MCF 10A (cell line): ENCODE results near the gene NFU1. TPM values are rescaled to one million over a fixed set of nuclear protein-coding genes. Genes with fewer than 3 reads are reported as not detected.

Source experiments
- Bru-seq: library from RNA; stranded (reverse); fragments of 400-500 nt; gene quantifications from one replicate; lab custom pipeline; 2021; lab: Mats Ljungman, UMichigan
- BruChase-seq, 2 experiments: library from RNA; stranded (reverse); fragments of 400-500 nt; gene quantifications; one replicate each; lab custom pipeline; 2021; lab: Mats Ljungman, UMichigan
- BruUV-seq: library from RNA; stranded (reverse); fragments of 400-500 nt; replicated peaks from 2 replicates; lab custom pipeline; 2021; lab: Mats Ljungman, UMichigan
- CTCF ChIA-PET: fragments of 300-600 bp; sonication (Branson Sonifier 250); formaldehyde crosslinking; extraction: SDS; loops from one replicate; lab custom pipeline; 2021; ENCODE audit warnings: antibody characterized with exemption, inconsistent platforms; lab: Yijun Ruan, JAX
- POLR2A ChIA-PET: fragments of 300-600, 350-650 bp; sonication (Branson Sonifier 250); formaldehyde crosslinking; extraction: SDS; loops from one replicate; lab custom pipeline; 2020; ENCODE audit warnings: antibody characterized with exemption, inconsistent platforms; lab: Yijun Ruan, JAX
- DNase-seq: peaks from one replicate; pipeline ENCODE4 v3.0.0-alpha.2; 2018; ENCODE audit not compliant: unreplicated experiment
- H3K27ac Mint-ChIP-seq: one replicate; pipeline ENCODE4 v1.8.0; 2022; ENCODE audit warnings: mild to moderate bottlenecking, low read depth, mixed read lengths; ENCODE audit not compliant: unreplicated experiment
- H3K27me3 Mint-ChIP-seq: one replicate; pipeline ENCODE4 v1.8.0; 2022; ENCODE audit warnings: mixed read lengths; ENCODE audit not compliant: insufficient read depth, unreplicated experiment
- H3K36me3 Mint-ChIP-seq: one replicate; pipeline ENCODE4 v1.8.0; 2022; ENCODE audit warnings: mild to moderate bottlenecking, moderate library complexity, mixed read lengths; ENCODE audit not compliant: insufficient read depth, unreplicated experiment
- H3K4me1 Mint-ChIP-seq: one replicate; pipeline ENCODE4 v1.8.0; 2022; ENCODE audit warnings: mixed read lengths; ENCODE audit not compliant: insufficient read depth, unreplicated experiment
- H3K4me3 Mint-ChIP-seq: one replicate; pipeline ENCODE4 v1.8.0; 2022; ENCODE audit warnings: mild to moderate bottlenecking, moderate library complexity, mixed read lengths; ENCODE audit not compliant: unreplicated experiment
- H3K9me3 Mint-ChIP-seq: one replicate; pipeline ENCODE4 v1.8.0; 2022; ENCODE audit warnings: mixed read lengths; ENCODE audit not compliant: unreplicated experiment
- intact Hi-C: fragments of 100-400 bp; cut with micrococcal nuclease; formaldehyde crosslinking; loops from 2 replicates; pipeline ENCODE4 v1.14.1; 2022
- long read RNA-seq: library from polyadenylated mRNA; stranded (forward); transcript quantifications from one replicate; pipeline ENCODE4 v2.0.0, GENCODE V29; 2022
- total RNA-seq: library from RNA; stranded (reverse); gene quantifications from 2 replicates; pipeline ENCODE4 v1.2.3, GENCODE V29; 2022
- TF ChIP-seq, protein P1 (sequence below): fragments of 200-600 bp; IDR thresholded peaks from one replicate; pipeline ENCODE4 v1.8.0; 2022; ENCODE audit warnings: antibody characterized with exemption, mild to moderate bottlenecking; ENCODE audit not compliant: unreplicated experiment

Gene NFU1
- total RNA-seq (29.5 and 32.3 TPM in 2 replicates), Bru-seq, nascent RNA (percentile 55 among the genes with signal in this experiment), BruChase-seq, experiment 1, labeled RNA remaining after a 6-hour chase (percentile 66 among the genes with signal in this experiment), BruChase-seq, experiment 2, labeled RNA remaining after a 2-hour chase (percentile 56 among the genes with signal in this experiment)
- long read RNA-seq, transcript NFU1-203 (8 exons, 1,467 nt) = major isoform, 32 of 36 reads
- long read RNA-seq, partial matches to known transcripts = 0 of 36 reads
- long read RNA-seq, other reads (novel, unspliced or antisense) = 4 of 36 reads

DNA sequence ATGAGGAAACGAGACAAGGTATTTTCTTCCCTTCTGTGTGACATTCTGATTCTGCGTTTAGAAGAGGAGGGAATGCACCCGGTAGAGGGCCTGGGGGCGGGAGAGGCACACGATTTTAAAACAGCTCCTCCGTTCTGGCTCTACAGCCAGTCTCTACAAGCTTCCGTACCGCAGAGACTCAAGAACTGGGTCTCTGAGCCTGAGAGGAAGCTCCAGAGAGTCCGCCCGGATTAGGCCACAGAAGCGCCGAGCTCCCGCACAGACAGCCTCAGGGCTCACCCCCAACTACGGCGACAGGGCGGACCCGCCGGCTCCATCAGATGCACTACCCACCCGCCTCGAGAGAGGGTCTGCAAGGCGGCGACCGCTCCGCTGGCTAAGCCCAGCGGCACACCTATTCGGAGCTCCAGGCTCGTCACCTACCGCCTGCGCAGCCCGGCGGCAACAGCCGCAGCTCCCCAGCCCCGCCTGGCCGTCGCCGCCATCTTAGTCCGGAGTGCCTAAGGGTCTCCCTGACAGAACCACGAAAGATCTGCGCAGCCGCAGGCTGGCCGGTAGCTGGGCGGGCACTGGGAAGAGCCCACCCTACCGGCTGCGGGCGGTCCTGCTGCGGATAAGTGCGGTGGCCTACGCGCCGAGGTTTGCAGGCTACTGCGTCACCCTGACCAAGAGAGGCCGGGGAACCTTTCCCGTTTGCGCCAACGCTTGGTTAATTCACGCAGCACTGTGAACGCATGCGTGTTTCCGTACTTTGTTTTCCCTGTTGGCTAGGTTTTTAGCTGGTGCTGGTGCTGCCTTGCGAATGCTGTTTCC, at the start of gene NFU1:
NFU1 (minus strand) TSS at position 498 of the 813 bp plus-strand sequence; CDS start at position 485, 13 bp downstream.
- peak within 1 kb of the TSS; percentile 99 for H3K27ac Mint-ChIP-seq
- TF ChIP-seq, protein P1, sequence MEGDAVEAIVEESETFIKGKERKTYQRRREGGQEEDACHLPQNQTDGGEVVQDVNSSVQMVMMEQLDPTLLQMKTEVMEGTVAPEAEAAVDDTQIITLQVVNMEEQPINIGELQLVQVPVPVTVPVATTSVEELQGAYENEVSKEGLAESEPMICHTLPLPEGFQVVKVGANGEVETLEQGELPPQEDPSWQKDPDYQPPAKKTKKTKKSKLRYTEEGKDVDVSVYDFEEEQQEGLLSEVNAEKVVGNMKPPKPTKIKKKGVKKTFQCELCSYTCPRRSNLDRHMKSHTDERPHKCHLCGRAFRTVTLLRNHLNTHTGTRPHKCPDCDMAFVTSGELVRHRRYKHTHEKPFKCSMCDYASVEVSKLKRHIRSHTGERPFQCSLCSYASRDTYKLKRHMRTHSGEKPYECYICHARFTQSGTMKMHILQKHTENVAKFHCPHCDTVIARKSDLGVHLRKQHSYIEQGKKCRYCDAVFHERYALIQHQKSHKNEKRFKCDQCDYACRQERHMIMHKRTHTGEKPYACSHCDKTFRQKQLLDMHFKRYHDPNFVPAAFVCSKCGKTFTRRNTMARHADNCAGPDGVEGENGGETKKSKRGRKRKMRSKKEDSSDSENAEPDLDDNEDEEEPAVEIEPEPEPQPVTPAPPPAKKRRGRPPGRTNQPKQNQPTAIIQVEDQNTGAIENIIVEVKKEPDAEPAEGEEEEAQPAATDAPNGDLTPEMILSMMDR = peak; percentile 19
- peak within 1 kb of the TSS; percentile 81 for H3K4me3 Mint-ChIP-seq
- ChIA-PET POLR2A (interaction anchor here (0.6 to 3.3 kb wide), 28 partner anchors 10 to 890 kb away, joined by 3 to 32 read pairs (median 3); partner anchors contain the start of genes AAK1, ANXA4 and GFPT1), CTCF (interaction anchor here (0.6 to 1.9 kb wide), 13 partner anchors 14 to 1555 kb away, joined by 3 to 7 read pairs (median 3); no protein-coding TSS in a partner anchor)
- H3K4me1 Mint-ChIP-seq = peaks cover 13% of the 10 kb centered on the region
- H3K36me3 Mint-ChIP-seq = peaks cover 7% of the 10 kb centered on the region
- intact Hi-C loops = loop anchor here (2.0 to 5.0 kb wide), 2 partner anchors 205 to 278 kb away; partner anchors contain the start of gene AAK1
- no peaks in the 10 kb centered on the region for H3K27me3 Mint-ChIP-seq
- H3K9me3 Mint-ChIP-seq = no peaks in the 10 kb centered on the region
- BruUV-seq = no TSS peak
- DNase-seq = peak; percentile 86

DNA sequence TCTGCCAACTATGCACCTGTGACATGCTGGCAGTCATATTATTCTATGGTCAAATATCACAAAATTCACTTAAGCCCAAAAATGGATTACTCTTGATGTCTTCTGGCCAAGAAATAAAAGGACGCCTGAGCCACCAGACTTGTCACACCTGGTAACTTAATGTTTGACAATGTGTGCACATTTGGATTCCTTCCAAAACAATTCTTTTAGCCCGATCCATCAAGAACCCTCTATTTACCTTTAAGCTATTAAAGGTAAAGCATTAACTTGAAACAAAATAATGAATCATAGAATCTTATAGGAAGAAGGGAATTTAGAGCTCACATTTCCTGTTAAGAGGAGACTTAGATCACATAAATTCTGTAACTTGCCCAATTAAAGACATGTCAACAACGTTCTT, 46.5 kb upstream of the NFU1 start:
- BruUV-seq = no TSS peak

DNA sequence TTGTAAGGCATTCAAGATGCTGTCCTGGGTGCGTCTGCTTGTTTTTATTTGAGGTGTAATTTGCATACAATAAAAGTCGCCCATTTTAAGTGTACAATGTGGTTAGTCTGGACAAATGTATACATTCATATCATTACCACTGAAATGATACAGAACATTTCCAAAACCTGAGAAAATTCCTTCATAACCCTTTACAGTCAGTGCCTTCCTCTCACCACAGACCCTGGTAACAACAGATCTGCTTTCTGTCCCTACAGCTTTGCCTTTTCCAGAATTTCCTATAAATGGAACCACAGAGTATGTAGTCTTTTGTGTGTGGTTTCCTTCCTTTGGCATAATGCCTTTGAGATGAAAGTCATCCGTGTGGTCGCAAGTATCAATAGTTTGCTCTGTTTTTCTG, 45.8 kb upstream of the NFU1 start:
- TF ChIP-seq, protein P1 = no peak
- no peaks in the 10 kb centered on the region for H3K9me3 Mint-ChIP-seq
- BruUV-seq = no TSS peak
- peaks cover 23% of the 10 kb centered on the region for H3K36me3 Mint-ChIP-seq
- intact Hi-C loops = no loop called here
- H3K27me3 Mint-ChIP-seq = no peaks in the 10 kb centered on the region
- H3K27ac Mint-ChIP-seq = no peak overlapping the region
- no peak for DNase-seq
- H3K4me3 Mint-ChIP-seq = no peak overlapping the region
- CTCF ChIA-PET = no interaction called here
- no peaks in the 10 kb centered on the region for H3K4me1 Mint-ChIP-seq
- POLR2A ChIA-PET = no interaction called here

More for the DNA sequence above, 46.5 kb upstream of the NFU1 start:
- H3K4me3 Mint-ChIP-seq = no peak overlapping the region
- TF ChIP-seq, protein P1 = no peak
- no peaks in the 10 kb centered on the region for H3K4me1 Mint-ChIP-seq
- H3K36me3 Mint-ChIP-seq = peaks cover 30% of the 10 kb centered on the region
- intact Hi-C loops = no loop called here
- H3K9me3 Mint-ChIP-seq = no peaks in the 10 kb centered on the region
- CTCF ChIA-PET = no interaction called here
- no peaks in the 10 kb centered on the region for H3K27me3 Mint-ChIP-seq
- DNase-seq = no peak
- H3K27ac Mint-ChIP-seq = no peak overlapping the region
- POLR2A ChIA-PET = interaction anchor here (0.6 kb wide), 1 partner anchor 12 kb away, joined by 3 read pairs; no protein-coding TSS in a partner anchor

DNA sequence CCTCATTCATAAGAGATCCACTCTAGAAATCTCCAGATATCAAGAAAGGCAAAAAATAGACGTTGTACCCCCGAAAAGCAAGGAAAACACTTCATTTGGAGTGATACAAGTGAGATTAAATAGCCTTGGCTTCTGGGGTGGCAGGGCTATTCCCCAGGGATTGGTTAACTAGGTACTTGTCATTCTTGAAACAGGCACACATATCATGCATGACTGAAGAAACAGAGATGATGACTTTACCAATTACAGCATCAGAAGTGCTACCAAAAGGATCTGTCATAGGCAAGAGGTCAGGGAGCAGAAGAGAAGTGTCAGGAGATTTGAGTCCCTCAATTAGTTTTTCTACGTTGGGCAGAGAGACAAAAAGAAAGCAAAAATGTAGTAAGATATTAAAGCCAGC, 45.2 kb upstream of the NFU1 start:
- H3K36me3 Mint-ChIP-seq = peaks cover 22% of the 10 kb centered on the region
- ChIA-PET CTCF (no interaction called here), POLR2A (no interaction called here)
- no TSS peak for BruUV-seq
- intact Hi-C loops = no loop called here
- H3K27ac Mint-ChIP-seq = no peak overlapping the region
- H3K4me3 Mint-ChIP-seq = no peak overlapping the region
- TF ChIP-seq, protein P1 = no peak
- DNase-seq = no peak
- no peaks in the 10 kb centered on the region for H3K4me1 Mint-ChIP-seq
- H3K9me3 Mint-ChIP-seq = no peaks in the 10 kb centered on the region
- H3K27me3 Mint-ChIP-seq = no peaks in the 10 kb centered on the region
